GM13976 (cell line): ENCODE results near the gene PTPRK.

Source experiments
- DNase-seq: peaks from one replicate; pipeline ENCODE4 v3.0.0; 2012; ENCODE audit warnings: low spot score
- CTCF ChIP-seq: IDR thresholded peaks from 2 replicates; pipeline ENCODE4 v1.5.1; 2012; ENCODE audit warnings: borderline replicate concordance, mild to moderate bottlenecking; ENCODE audit not compliant: insufficient read depth; ENCODE audit errors: extremely low read depth, missing control alignments, control extremely low read depth
- in situ Hi-C: fragments of 300-500 bp; cut with MboI; formaldehyde crosslinking; loops from one replicate; pipeline ENCODE4 v1.12.0; 2022; ENCODE audit warnings: low sequenced_read_pairs, mixed read lengths, inconsistent platforms; ENCODE audit not compliant: unreplicated experiment

The PTPRK gene

GRCh38 chr6:128250370-128251070 lies 269.9 kb downstream of the PTPRK start:
- TF ChIP-seq CTCF, result no peak
- in situ Hi-C loops, result no loop called here
- no peak for DNase-seq

DNA sequence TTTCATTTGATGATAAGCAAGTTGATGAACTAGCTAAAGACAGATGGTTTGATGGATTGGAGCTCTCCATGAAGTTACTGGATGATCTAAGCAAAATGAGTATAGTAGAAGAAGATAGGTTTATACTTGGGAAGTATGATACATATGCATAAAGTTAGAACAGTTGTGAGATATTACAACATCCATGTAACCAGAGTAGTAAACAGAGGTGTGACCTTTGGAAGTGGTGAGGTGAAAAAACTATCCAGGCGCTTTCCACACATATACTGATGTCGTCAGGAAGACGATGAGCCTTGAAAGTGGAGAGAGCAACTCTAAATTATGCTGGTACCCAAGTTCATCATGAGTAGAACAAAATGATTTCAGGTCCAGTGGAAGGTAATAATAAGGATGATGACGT lies 271.0 kb downstream of the PTPRK start:
- in situ Hi-C loops, result no loop called here
- TF ChIP-seq CTCF, result no peak
- no peak for DNase-seq

GRCh38 chr6:128246472-128247260 lies 273.7 kb downstream of the PTPRK start:
- DNase-seq, result no peak
- no peak for TF ChIP-seq CTCF
- in situ Hi-C loops, result no loop called here

GRCh38 chr6:128244751-128245405 lies 275.5 kb downstream of the PTPRK start:
- no peak for TF ChIP-seq CTCF
- in situ Hi-C loops, result no loop called here
- no peak for DNase-seq

DNA sequence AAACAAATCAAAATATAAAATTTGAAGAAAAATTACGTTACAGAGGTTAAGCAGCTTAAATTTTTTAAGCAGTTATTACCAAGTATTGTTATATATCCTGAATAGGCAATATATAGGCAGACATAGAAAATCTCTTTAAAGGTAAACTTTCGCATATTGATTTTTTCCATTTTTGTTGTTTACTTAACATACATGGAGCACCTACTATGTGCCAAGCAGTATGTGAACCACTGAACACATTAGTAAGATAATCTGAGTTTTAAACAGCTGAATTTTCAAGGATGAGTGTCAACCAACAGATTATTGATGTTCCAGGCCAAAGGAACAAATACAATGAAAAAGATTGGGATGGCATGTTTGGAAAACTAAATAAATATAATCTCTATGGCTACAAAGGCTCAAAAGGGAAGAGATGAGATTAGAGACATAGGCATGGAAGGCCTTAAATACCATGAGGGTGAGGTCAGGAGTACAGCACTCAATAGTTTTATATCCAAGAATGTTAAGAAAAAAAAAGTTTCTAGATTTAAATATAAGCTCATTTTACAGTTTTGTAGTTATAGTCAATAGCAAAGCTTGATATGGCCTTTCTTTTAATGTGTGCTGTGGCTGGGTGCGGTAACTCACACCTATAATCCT lies 277.5 kb downstream of the PTPRK start:
- in situ Hi-C loops, result no loop called here
- no peak for TF ChIP-seq CTCF

GRCh38 chr6:128241216-128241615 lies 279.2 kb downstream of the PTPRK start:
- DNase-seq, result no peak
- in situ Hi-C loops, result no loop called here

More for the DNA sequence above, 277.5 kb downstream of the PTPRK start:
- DNase-seq, result no peak

More at GRCh38 chr6:128241216-128241615, 279.2 kb downstream of the PTPRK start:
- TF ChIP-seq CTCF, result no peak
